GM18526 (cell line): ENCODE data around the gene SULT1E1.

Source experiments
- POLR2A ChIP-seq: IDR thresholded peaks from 3 replicates; pipeline ENCODE4 v1.6.1; 2011; ENCODE audit not compliant: insufficient read length; ENCODE audit errors: extremely low read depth

Gene SULT1E1

DNA sequence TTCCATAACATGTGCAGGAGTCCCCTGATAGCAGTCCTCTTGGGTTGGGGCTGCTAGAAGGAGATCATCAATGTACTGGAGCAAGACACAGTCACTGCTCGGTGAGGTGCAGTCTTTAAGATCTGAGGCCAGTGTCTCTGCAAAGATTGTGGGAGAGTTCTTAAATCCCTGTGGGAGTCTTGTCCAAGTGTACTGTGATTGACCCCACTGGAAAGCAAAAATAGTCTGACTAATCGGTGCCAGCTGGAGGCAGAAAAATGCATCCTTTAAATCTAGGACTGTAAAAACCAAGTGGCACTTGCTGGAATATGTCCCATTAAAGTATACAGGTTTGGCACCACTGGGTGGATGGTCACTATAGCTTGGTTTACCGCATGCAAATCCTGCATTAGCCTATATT is 31.1 kb downstream of the SULT1E1 start:
- TF ChIP-seq POLR2A, result no peak

DNA sequence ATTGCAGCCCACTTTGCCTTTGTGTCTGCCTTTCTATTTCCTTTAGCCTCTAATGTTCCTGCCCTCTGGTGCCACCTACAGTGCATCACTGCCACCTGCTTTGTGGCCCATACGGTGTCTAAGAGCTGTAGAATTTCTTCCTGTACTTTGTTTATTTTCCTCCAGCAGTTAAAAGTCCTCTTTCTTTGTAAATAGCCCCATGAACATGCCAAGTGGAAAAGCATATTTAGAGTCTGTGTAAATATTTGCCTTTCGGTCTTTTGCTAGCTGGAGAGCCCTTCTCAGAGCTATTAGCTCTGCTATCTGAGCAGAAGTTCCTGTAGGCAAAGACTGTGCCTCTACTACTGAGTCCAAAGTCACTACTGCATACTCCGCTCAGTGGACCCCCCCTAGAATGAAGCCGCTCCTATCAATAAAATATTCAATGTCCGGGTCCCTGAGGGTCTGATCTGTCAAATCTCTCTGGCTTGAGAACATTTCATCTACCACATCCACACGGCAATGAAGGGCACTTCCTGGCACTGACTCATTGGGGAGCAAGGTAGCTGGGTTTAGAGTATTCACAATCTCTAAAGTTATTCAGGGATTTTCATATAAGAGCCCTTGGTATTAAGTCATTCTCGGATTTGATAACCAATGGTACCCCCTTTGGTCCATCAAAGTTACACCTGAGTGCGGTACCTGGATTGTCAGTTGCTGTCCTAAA is 36.3 kb downstream of the SULT1E1 start:
- TF ChIP-seq POLR2A, result no peak

DNA sequence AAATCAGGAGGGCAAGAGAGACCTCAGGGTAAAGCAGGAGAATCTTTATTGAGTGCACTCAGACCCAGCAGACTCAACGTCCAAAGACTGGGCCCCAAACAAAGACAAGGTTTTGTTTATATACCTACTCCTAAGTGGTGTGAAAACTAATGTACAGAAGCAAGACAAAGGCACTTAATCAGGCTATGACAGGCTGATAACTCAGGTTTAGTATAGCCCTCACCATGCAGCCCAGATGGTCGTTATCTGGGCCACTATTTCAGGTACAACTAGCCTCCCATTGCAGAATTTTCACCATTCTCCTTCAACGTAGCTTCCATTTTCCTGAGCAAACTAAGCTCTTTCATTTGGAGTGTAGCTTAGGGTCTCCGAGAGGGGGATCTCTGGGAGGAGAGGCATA is 36.9 kb downstream of the SULT1E1 start:
- TF ChIP-seq POLR2A, result no peak

DNA sequence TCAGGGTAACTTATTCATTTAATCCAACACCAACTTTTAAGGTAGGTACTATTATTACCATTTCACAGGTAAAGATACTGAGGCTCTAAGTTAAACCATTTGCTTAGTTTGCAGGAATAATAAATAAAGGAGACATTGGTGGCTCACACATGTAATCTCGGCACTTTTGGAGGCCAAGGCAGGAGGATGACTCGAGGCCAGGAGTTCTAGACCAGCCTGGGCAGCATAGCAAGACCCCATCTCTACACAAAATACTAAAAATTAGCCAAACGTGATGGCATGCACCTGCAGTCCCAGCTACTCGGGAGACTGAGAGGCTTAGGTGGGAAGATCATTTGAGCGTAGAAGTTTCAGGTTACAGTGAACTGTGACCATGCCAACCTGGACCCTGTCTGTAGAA is 37.7 kb downstream of the SULT1E1 start:
- TF ChIP-seq POLR2A, result no peak

DNA sequence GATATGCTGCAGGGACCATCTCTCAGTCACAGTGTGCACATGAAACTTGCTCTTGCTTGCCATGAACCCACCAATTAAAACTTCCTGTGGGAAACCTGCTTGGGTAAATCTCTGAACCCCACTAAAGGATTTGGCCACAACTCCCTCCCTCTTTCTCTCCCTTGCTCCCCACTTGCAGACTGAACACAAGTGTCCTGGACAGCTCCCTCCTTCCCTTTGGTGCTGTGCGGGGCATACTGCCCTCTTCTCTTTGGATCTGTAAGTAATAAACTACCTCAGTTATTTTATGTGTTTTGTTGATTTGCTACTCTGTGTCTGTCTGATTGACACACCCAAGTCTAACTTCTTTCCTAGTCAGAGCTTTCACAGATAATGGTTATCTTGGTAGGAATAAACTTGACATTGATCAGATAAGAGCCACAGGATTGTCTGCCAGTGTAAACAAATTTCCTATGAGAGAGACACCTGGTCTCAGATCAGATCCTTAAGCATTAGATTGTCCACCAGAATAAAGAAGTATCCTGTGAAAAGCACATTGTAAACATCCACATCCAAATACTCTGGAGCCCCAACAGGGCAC is 41.8 kb downstream of the SULT1E1 start:
- TF ChIP-seq POLR2A, result no peak

DNA sequence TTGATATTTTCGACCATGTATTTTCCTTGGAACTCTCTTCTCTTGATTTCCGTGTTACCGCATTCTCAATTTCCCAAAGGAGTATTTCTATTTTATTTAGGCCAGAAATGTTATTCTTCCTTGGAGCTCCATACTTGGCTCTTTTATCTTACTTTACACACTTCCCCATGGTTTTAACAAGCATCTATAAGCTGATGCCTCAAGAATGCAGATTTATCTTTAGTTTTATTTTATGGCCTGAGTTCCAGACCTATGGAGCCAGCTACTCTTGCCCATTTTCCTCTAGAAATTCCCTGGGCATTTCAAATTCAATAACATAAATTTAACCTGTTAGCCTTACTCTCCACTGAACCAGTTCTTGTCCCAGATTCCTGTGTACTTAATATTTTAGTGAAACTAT is 43.7 kb downstream of the SULT1E1 start:
- no peak for TF ChIP-seq POLR2A

DNA sequence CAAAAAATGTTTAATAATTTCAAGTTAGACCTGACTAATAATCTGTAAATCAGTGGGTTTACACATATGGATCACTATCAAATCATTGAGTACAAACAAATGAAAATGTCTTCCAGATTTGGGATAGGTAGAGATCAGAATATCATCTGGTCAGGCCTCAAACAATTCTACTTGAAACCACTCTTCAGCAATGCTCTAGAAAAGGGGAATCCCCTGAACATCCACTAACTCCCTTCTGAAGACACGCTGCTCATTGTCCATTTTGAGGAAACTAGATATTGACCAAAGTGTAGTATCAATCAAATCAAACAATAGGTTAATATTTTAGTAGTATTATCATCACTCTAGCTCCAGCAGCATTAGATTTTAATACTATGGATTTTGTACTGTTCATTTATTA is 46.3 kb downstream of the SULT1E1 start:
- TF ChIP-seq POLR2A, result no peak

DNA sequence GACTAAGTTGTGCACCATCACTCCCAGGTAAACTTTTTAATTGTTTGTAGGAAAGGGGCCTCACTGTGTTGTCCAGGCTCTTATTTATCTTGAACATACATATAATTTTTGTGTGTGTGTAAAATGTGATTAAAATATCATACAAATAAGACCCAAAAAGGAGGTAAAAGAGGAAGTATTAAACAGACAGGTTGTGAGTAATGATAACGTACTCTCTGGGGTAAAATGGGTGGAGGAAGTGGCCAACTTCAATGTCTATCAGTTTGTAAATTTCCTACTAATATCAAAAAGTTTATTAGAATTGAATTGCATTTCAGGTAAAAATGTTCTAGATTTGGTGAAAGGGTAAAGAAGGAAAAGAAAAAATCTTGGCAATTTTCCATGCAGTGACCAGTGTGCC is 48.8 kb downstream of the SULT1E1 start:
- no peak for TF ChIP-seq POLR2A

DNA sequence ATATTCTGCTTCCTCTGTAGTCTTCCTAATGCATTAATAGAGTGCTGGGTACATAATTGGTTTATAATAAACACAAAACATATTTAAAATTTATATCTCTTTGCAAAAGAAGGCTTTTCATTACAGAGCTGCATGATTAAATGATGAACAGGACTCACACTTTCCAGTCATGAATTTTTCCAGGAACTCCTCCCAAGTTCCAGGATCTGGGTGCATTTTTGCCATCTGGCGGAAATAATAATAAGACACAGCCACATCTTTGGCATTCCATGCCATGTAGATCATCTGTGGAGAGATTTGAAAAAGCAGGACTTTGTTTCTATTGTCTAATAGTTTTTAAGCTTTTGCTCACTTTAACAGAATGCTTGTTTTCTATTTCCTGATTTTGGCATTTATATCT is 59.3 kb downstream of the SULT1E1 start:
- TF ChIP-seq POLR2A, result no peak

DNA sequence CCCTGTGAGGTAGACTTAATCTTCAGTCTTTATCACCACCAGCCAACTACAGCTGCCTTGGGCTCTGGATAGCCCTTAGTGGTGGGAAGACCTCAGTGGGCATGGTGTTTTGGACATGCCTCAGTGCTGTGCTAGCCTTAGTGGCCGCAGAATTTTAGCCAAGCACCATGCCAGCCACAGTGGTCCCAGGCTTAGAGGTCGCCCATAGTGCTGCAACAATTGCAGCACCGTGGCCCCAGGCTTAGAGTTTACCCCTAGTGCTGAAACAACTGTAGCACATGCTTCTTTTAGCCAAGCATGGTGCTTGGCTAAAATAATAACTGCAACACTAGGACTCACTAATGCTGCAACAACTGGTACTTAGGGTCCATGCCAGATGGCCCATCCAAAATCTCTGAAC is 60.6 kb downstream of the SULT1E1 start:
- TF ChIP-seq POLR2A, result no peak

DNA sequence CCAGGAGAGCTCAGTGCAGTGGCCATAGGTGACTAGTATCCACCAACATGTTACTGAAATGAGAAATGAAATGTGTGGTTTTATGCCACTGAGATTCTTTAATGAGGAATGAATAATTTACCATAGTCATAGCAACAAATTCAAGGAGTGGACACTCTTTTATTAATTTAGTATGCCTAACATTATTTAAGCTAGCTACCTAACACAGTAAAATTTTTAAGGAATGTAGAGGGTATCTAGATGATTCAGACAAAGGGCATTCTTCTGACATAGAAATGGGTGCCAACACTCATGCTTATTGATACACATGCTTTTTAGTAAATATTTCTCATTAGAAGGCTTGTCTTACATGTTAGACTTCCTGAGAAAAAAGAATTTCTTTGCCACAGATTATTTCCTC is 66.2 kb downstream of the SULT1E1 start:
- no peak for TF ChIP-seq POLR2A
